Memory B cell (primary cell): Measurements from ENCODE around the gene GNG2.

Experiments
- ATAC-seq: fragments of 150-1000 bp; cut with Tn5 transposase; 2 replicates; pipeline ENCODE4 v1.10.0; 2021; ENCODE audit warnings: low read depth, mild to moderate bottlenecking, moderate library complexity
- DNase-seq, 2 donors: peaks; one replicate each; pipeline ENCODE4 v3.0.0; 2022; ENCODE audit warnings: low spot score in 2 of 2
- H3K27ac Mint-ChIP-seq: one replicate; pipeline ENCODE4 v1.8.0; 2022; ENCODE audit warnings: mild to moderate bottlenecking, moderate library complexity, mixed read lengths
- H3K27me3 Mint-ChIP-seq: one replicate; pipeline ENCODE4 v1.8.0; 2022; ENCODE audit warnings: mixed read lengths
- H3K36me3 Mint-ChIP-seq: one replicate; pipeline ENCODE4 v1.8.0; 2022; ENCODE audit warnings: mild to moderate bottlenecking, mixed read lengths
- H3K4me1 Mint-ChIP-seq: one replicate; pipeline ENCODE4 v1.8.0; 2022; ENCODE audit warnings: mixed read lengths
- H3K4me3 Mint-ChIP-seq: one replicate; pipeline ENCODE4 v1.8.0; 2022; ENCODE audit warnings: mild to moderate bottlenecking, moderate library complexity, mixed read lengths
- H3K9me3 Mint-ChIP-seq: one replicate; pipeline ENCODE4 v1.8.0; 2022; ENCODE audit warnings: mixed read lengths

The GNG2 gene

DNA sequence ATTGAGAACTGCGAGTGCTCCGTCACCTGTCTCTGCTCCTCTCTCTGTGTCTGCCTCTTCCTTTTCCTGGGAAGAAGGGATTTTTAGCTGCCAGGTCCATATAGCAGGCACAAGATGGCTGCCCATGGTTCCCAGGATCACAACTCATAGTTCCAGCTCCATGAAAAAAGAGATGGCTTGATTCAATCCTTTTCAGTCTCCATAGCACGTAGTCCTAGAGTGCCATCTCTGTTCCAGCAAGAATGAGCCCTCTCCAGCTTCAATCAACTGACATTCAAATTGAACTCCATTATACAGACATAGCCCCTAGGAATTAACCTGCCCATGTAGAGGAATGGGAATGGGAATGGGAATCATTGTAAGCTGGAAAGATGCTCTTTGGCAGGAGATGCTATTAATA is 94.2 kb downstream of the GNG2 start:
- H3K4me3 Mint-ChIP-seq: no peak overlapping the region
- H3K27ac Mint-ChIP-seq: peak overlapping the region; percentile 54
- DNase-seq: no peak
- H3K4me1 Mint-ChIP-seq: peaks cover 6% of the 10 kb centered on the region
- ATAC-seq: no peak
- no peaks in the 10 kb centered on the region for H3K27me3 Mint-ChIP-seq
- peaks cover 61% of the 10 kb centered on the region for H3K36me3 Mint-ChIP-seq
- peaks cover 17% of the 10 kb centered on the region for H3K9me3 Mint-ChIP-seq

DNA sequence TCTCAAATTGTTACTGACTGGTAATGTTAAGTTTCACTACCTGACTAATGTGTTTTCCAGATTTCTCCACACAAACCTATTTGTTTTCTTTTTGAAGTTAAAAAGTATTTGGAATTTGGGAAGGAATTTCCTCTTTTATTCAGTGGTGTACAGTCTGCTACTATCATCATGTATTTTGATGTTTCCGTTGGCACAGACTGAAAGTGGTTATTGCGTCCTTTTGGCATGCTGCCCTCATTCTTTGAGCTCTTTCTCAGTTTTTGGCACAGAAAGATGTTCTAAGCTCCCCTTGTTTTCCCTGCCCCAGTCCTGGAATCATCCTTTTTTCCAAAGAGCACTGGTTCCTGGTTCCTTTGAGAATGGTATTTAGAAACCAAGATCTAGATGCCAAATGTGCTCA is 97.5 kb downstream of the GNG2 start:
- Mint-ChIP-seq H3K36me3 (peaks cover 52% of the 10 kb centered on the region), H3K27ac (peak overlapping the region; percentile 45), H3K27me3 (no peaks in the 10 kb centered on the region), H3K4me1 (peaks cover 6% of the 10 kb centered on the region), H3K9me3 (peaks cover 22% of the 10 kb centered on the region), H3K4me3 (no peak overlapping the region)
- DNase-seq (no peak), ATAC-seq (no peak)

DNA sequence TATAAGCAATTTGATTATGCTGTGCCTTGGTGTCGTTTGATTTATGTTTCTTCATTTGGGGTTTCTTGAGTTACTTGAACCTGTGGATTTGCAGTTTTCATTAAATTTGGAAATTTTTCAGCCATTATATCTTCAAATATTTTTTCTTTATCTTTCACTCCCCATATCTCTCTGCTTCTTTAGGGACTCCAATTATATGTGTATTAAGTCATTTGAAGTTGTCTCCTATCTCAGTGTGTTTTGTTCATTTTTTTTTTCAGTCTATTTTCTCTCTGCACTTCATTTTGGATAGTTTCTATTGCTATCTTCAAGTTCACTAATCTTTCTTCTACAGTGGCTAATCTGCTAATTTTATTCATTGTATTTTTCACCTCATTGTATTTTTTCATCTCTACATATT is 99.5 kb downstream of the GNG2 start:
- Mint-ChIP-seq H3K27ac (no peak overlapping the region), H3K4me1 (peaks cover 6% of the 10 kb centered on the region), H3K36me3 (peaks cover 53% of the 10 kb centered on the region), H3K4me3 (no peak overlapping the region), H3K27me3 (no peaks in the 10 kb centered on the region), H3K9me3 (peaks cover 22% of the 10 kb centered on the region)
- DNase-seq (no peak), ATAC-seq (no peak)

DNA sequence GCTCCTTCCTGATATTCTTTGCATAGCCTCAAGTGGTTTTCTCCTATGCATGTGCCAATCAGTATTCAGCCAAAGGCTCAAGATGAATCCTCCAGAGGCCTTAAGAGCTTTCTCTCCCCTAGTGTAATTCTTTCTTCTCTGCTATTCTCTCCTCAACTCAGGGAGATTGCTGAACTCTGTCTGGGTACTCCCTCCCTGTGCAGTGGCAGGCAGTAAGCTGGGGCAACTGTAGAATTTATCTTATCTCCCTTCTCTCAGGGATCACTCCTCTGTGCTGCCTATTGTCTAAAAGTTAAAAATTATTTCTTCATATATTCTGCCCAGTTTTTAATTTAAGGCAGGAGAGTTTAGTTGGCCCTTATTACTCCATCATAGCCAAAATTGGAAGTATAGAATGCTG is 100.5 kb downstream of the GNG2 start:
- ATAC-seq (no peak), DNase-seq (no peak)
- H3K27me3 Mint-ChIP-seq: no peaks in the 10 kb centered on the region
- H3K36me3 Mint-ChIP-seq: peaks cover 51% of the 10 kb centered on the region
- peaks cover 22% of the 10 kb centered on the region for H3K9me3 Mint-ChIP-seq
- no peak overlapping the region for H3K4me3 Mint-ChIP-seq
- H3K27ac Mint-ChIP-seq: no peak overlapping the region
- H3K4me1 Mint-ChIP-seq: peaks cover 6% of the 10 kb centered on the region

DNA sequence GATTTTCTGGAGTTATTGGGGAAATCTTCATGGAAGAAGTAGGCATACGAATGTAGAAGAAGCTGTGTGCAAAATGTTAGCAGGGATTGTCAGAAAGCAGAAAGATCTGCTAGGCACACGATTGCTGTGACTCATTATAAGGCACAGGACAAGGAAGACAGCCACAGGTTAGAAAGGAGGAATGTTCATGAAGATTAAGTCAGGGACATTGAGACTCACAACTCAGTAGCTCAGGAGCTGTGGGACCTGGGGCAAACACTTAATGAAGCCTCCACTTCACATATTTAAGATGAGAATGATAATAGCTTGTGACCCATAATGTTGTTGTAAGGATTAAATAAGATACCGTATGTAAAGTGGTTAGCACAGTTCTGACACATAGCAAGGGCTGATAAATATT is 102.3 kb downstream of the GNG2 start:
- no peak overlapping the region for H3K4me3 Mint-ChIP-seq
- H3K27ac Mint-ChIP-seq: peak overlapping the region; percentile 39
- no peaks in the 10 kb centered on the region for H3K27me3 Mint-ChIP-seq
- ATAC-seq (no peak), DNase-seq (no peak)
- peaks cover 39% of the 10 kb centered on the region for H3K36me3 Mint-ChIP-seq
- peaks cover 17% of the 10 kb centered on the region for H3K9me3 Mint-ChIP-seq
- peaks cover 6% of the 10 kb centered on the region for H3K4me1 Mint-ChIP-seq

DNA sequence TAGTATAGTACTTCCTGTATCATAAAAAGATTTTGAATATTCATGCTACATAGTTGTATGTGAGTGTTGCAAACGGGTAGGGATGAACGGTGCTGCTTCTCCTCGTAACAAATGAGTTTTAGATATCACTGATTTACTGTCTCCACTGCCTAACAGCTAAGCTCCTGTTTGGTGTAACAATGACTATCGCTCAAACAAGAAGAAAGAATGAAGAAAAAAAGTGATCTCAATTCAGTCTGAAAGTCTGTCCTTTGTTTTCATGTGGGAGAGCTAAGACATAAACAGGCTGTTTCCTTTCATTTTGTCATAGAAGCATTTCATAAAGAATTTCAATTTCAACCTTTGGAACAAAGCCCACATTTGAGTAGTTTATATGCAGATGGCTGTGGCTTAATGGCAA is 102.9 kb downstream of the GNG2 start:
- Mint-ChIP-seq H3K4me1 (peaks cover 6% of the 10 kb centered on the region), H3K27ac (no peak overlapping the region), H3K9me3 (peaks cover 17% of the 10 kb centered on the region), H3K27me3 (no peaks in the 10 kb centered on the region), H3K36me3 (peaks cover 36% of the 10 kb centered on the region), H3K4me3 (no peak overlapping the region)
- ATAC-seq (no peak), DNase-seq (no peak)

DNA sequence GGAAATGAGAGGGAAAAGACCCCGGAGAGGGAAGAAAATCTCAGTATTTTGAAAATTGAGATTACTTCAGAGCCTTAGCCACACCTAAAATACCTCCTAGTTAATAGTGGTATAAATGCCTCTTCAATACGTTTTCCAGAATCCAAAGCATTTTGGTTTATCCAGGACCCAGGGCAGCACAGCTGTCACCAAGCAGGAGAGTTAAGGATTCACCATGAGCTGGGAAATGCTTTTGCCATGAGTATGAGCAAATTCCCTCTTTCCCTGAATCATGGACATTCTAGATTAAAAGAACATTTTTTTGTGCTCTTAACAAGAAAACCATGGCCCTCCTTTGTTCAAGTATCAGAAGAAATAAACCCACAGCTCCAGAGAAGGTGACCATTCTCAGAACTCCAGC is 107.1 kb downstream of the GNG2 start:
- Mint-ChIP-seq H3K9me3 (no peaks in the 10 kb centered on the region), H3K4me1 (no peaks in the 10 kb centered on the region), H3K36me3 (peaks cover 9% of the 10 kb centered on the region), H3K4me3 (no peak overlapping the region), H3K27me3 (no peaks in the 10 kb centered on the region), H3K27ac (no peak overlapping the region)
- ATAC-seq (no peak), DNase-seq (no peak)

DNA sequence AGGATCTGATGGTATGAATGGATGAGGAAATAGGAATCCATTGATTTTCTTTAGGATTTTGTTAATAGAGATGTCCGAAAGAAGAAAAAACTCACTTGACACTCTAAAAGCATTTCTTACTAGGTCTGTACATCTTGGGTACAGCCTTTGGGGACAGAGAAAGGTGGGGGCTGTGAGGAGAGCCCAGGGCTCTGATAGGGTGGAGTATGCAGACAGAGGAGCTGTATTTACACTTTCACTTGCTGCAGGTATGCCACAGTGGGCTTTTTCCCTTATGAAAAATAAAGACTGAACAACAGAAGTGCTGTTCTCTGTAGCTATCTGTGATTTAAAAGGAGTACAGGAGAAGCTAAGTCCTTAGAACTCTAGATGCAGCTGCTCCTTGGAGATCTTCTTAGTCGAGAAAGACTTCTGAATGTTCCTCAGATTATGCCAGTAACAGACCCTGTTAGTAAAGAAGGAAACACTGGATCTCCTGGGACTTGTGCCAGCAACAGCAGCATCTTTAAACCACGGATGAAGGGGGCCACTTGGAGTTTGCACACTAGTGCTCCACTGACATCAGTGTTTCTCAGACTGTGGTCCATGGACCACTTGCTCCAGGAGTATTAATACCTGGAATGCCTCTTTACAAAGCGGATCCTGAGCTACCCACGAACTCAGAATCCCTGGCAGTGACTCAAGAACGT is 109.6 kb downstream of the GNG2 start:
- H3K4me3 Mint-ChIP-seq: no peak overlapping the region
- no peaks in the 10 kb centered on the region for H3K4me1 Mint-ChIP-seq
- no peaks in the 10 kb centered on the region for H3K27me3 Mint-ChIP-seq
- no peak for ATAC-seq
- H3K36me3 Mint-ChIP-seq: peaks cover 3% of the 10 kb centered on the region
- no peaks in the 10 kb centered on the region for H3K9me3 Mint-ChIP-seq
- no peak for DNase-seq
- peak overlapping the region; percentile 19 for H3K27ac Mint-ChIP-seq

DNA sequence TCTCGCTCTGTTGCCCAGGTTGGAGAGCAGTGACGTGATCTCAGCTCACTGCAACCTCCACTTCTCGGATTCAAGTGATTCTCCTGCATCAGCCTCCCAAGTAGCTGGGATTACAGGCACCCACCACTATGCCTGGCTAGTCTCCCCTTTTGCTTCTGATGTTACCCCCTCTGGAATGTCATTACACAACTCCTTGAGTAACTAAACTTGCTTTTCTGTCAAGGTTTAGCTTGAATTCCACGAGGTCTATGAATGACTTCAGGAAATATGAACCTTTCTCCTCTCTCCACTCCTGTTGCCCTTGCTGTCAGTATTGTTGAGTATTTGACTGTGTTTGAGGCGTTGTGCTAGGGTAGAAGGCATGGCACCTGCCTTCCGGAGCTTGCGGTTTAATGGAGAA is 112.2 kb downstream of the GNG2 start:
- no peak for DNase-seq
- H3K36me3 Mint-ChIP-seq: peaks cover 2% of the 10 kb centered on the region

DNA sequence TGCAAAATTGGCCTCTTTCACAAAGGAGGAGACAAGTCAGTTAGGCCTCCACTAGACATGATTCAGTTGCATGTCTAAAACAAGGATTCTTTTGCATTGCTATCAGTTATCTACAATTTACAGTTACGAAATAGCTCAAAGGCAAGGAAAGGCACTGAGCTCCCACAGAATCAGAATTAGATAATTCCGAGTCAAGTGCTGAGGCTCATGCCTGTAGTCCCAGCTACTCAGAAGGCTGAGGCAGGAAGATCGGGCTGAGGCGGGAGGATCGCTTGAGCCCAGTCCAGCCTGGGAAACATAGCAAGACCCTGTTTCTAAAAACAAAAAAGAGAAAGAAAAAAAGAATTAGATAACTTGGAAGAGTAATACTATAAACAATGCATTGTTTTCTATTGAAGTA is 116.7 kb downstream of the GNG2 start:
- Mint-ChIP-seq H3K36me3 (no peaks in the 10 kb centered on the region), H3K9me3 (no peaks in the 10 kb centered on the region), H3K4me3 (no peak overlapping the region), H3K4me1 (peaks cover 3% of the 10 kb centered on the region), H3K27ac (no peak overlapping the region), H3K27me3 (no peaks in the 10 kb centered on the region)
- DNase-seq (no peak), ATAC-seq (no peak)

More for the DNA sequence above, 112.2 kb downstream of the GNG2 start:
- H3K9me3 Mint-ChIP-seq: no peaks in the 10 kb centered on the region
- no peak for ATAC-seq
- H3K27ac Mint-ChIP-seq: no peak overlapping the region
- H3K4me1 Mint-ChIP-seq: no peaks in the 10 kb centered on the region
- H3K27me3 Mint-ChIP-seq: no peaks in the 10 kb centered on the region
- no peak overlapping the region for H3K4me3 Mint-ChIP-seq

DNA sequence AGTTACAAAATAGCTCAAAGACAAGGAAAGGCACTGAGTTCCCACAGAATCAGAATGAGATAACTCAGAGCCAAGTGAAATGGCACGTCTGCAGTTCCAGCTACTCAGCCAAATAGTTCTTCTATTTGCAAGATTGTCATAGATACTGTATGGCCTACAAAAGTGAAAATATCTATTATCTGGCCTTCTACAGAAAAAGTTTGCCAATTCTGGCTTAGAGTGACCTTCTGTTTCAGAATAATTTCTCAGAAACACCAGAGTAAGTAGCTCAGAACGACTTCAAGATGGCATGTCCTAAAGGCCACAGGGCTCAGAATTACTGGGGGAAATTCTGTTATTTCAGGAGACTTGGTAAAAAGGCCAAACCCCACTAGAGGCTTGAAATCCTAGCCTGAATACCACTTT is 118.3 kb downstream of the GNG2 start:
- H3K27ac Mint-ChIP-seq: no peak overlapping the region
- ATAC-seq (no peak), DNase-seq (no peak)
- peaks cover under 1% of the 10 kb centered on the region for H3K9me3 Mint-ChIP-seq
- peaks cover 3% of the 10 kb centered on the region for H3K4me1 Mint-ChIP-seq
- no peaks in the 10 kb centered on the region for H3K27me3 Mint-ChIP-seq
- H3K4me3 Mint-ChIP-seq: no peak overlapping the region
- no peaks in the 10 kb centered on the region for H3K36me3 Mint-ChIP-seq

DNA sequence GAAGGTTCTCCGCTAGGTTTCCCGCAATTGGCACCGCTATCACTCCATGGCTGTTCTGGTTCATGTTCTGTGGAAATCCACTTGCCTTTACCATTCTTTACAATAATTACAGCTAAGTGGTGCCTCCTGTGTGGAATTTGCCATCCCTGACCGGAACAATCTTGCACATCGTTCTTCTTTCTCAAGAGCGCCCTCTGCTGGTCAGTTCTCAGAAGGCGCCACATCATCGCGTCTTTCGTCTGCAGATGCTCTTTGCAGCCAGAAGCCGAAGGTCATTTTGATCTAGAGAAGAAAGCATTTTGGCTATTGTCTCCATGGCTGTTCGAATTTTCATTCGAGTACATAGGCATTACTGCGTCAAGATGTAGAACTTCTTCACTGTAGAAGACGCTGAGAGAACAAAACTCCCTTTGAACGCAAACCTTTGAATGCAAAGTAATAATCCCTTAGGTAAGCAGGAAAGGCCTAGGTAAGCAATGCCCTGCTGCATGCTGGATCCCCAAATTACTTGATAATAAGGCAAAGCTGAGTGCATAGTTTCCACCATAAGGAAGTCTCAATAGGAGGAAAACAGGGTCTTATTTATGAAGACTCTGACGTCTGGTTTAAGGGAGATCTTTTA is 118.8 kb downstream of the GNG2 start:
- Mint-ChIP-seq H3K36me3 (no peaks in the 10 kb centered on the region), H3K9me3 (peaks cover 3% of the 10 kb centered on the region), H3K27me3 (no peaks in the 10 kb centered on the region), H3K27ac (no peak overlapping the region), H3K4me1 (peaks cover 3% of the 10 kb centered on the region), H3K4me3 (no peak overlapping the region)
- DNase-seq (peak; percentile 79 to 91), ATAC-seq (peak; percentile 81)

DNA sequence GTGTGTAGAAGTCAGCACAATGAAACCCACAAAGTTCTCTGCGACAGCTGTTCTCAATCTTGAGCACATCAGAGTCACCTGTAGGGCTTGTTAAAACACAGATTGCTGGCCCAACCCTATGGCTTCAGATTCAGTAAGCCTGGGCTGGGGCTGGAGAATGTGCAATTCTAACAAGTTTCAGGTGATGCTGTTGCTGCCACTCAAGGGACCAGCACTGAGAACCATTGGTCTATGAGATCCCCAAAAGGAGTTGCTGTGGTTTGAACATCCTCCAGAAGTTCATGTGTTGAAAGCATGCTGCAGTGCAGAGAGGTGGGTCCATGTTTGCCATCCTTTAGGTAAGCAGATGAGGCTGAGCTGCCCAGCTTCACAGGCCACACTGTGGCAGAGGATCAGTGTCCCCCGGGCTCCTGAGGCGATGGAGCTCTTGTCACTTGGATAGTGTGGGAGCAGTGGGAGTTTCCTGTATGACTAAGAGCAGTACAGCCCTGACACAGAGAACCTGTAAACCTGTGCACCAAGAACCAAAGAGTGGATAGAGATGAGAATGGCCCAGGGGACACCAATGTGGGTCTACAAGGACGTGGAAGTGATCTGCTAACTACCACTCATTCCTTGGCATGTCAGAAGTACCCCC is 120.9 kb downstream of the GNG2 start:
- H3K36me3 Mint-ChIP-seq: no peaks in the 10 kb centered on the region

DNA sequence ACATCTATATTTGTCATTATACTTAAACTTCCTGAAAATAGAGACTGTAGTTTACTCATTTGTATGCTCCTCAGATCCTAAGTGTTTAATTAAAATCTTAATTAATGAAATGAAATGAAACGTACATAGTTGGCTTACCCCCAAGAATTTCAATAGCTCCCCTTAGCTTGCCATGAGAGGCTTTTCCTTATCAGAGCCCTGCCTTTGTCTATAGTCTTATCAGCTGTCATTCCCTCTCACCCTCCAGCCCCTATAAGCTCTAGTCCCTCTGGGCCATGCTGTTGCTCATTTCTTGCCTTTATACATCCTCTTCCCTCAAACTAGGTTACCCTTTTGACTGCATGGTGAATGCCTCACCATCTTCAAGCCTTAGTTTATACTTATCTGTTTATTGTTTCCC is 127.8 kb downstream of the GNG2 start:
- Mint-ChIP-seq H3K4me3 (peak overlapping the region; percentile 99), H3K36me3 (peaks cover under 1% of the 10 kb centered on the region), H3K27ac (peak overlapping the region; percentile 93), H3K27me3 (no peaks in the 10 kb centered on the region), H3K9me3 (peaks cover 3% of the 10 kb centered on the region), H3K4me1 (peaks cover 14% of the 10 kb centered on the region)
- DNase-seq (no peak), ATAC-seq (no peak)

More for the DNA sequence above, 120.9 kb downstream of the GNG2 start:
- Mint-ChIP-seq H3K27me3 (no peaks in the 10 kb centered on the region), H3K27ac (no peak overlapping the region), H3K9me3 (peaks cover 3% of the 10 kb centered on the region), H3K4me3 (no peak overlapping the region), H3K4me1 (peaks cover 3% of the 10 kb centered on the region)
- no peak for DNase-seq
- ATAC-seq: no peak
